HG02981 (cell line): ENCODE results near the gene SCGB1C1.
"Not testable (repeated sequence)": the region's sequence is repeated elsewhere in the genome, so short reads cannot be mapped to it uniquely, and the experiment has no call there.

Experiments
- ATAC-seq: cut with Tn5 transposase; IDR thresholded peaks from one replicate; pipeline ENCODE4 v1.9.1; 2021; ENCODE audit warnings: mild to moderate bottlenecking, moderate library complexity; ENCODE audit not compliant: unreplicated experiment

Gene SCGB1C1

GRCh38 chr11:216081-216974 lies 23.4 kb downstream of the SCGB1C1 start:
- ATAC-seq: no peak

GRCh38 chr11:217704-218103 lies 24.8 kb downstream of the SCGB1C1 start:
- ATAC-seq: no peak

GRCh38 chr11:218815-219593 lies 26.1 kb downstream of the SCGB1C1 start:
- ATAC-seq: no peak

GRCh38 chr11:220641-221215 lies 27.9 kb downstream of the SCGB1C1 start:
- ATAC-seq: not testable (repeated sequence)

GRCh38 chr11:221539-221938 lies 28.7 kb downstream of the SCGB1C1 start:
- no peak for ATAC-seq

- no peak for ATAC-seq
Observed at GRCh38 chr11:221998-222789, 29.3 kb downstream of the SCGB1C1 start.

GRCh38 chr11:223026-223789 lies 30.3 kb downstream of the SCGB1C1 start:
- no peak for ATAC-seq

GRCh38 chr11:223884-224283 lies 31.0 kb downstream of the SCGB1C1 start:
- ATAC-seq: no peak

GRCh38 chr11:224424-224823 lies 31.5 kb downstream of the SCGB1C1 start:
- ATAC-seq: no peak

GRCh38 chr11:225734-226453 lies 33.0 kb downstream of the SCGB1C1 start:
- no peak for ATAC-seq

GRCh38 chr11:227824-228379 lies 35.0 kb downstream of the SCGB1C1 start:
- ATAC-seq: no peak

GRCh38 chr11:230431-230830 lies 37.6 kb downstream of the SCGB1C1 start:
- no peak for ATAC-seq

- no peak for ATAC-seq
Observed at GRCh38 chr11:232783-233565, 40.1 kb downstream of the SCGB1C1 start.

- no peak for ATAC-seq
Observed at GRCh38 chr11:235180-235579, 42.3 kb downstream of the SCGB1C1 start.

- ATAC-seq: peak; percentile 14
Observed at GRCh38 chr11:235609-235996, 42.7 kb downstream of the SCGB1C1 start.

GRCh38 chr11:235997-236773 lies 43.3 kb downstream of the SCGB1C1 start, which contains the start of gene SIRT3:
Gene SIRT3 (minus strand): TSS chr11:236342. CDS start chr11:236328, 14 bp downstream.
- ATAC-seq: peak; percentile 68
